HG03439 (cell line): ENCODE measurements around the gene CA12.

Experiments used
- ATAC-seq: cut with Tn5 transposase; IDR thresholded peaks from one replicate; pipeline ENCODE4 v1.9.1; 2021; ENCODE audit warnings: mild to moderate bottlenecking, moderate library complexity; ENCODE audit not compliant: unreplicated experiment

The CA12 gene

GRCh38 chr15:63379492-63380150 is 2.0 kb downstream of the CA12 start:
- ATAC-seq: no peak

GRCh38 chr15:63378946-63379345 is 2.7 kb downstream of the CA12 start:
- ATAC-seq: no peak

- no peak for ATAC-seq
Measured at GRCh38 chr15:63374686-63375520, 6.7 kb downstream of the CA12 start.

GRCh38 chr15:63373866-63374548 is 7.6 kb downstream of the CA12 start:
- no peak for ATAC-seq

GRCh38 chr15:63373330-63373729 is 8.3 kb downstream of the CA12 start:
- no peak for ATAC-seq

GRCh38 chr15:63372753-63373152 is 8.9 kb downstream of the CA12 start:
- no peak for ATAC-seq

GRCh38 chr15:63372018-63372705 is 9.5 kb downstream of the CA12 start:
- ATAC-seq: no peak

GRCh38 chr15:63371297-63371918 is 10.2 kb downstream of the CA12 start:
- ATAC-seq: no peak

- ATAC-seq: no peak
Measured at GRCh38 chr15:63370764-63371163, 10.9 kb downstream of the CA12 start.

GRCh38 chr15:63369781-63370180 is 11.9 kb downstream of the CA12 start:
- ATAC-seq: no peak

- ATAC-seq: no peak
Measured at GRCh38 chr15:63369296-63369695, 12.3 kb downstream of the CA12 start.

- no peak for ATAC-seq
Measured at GRCh38 chr15:63368503-63368902, 13.1 kb downstream of the CA12 start.

GRCh38 chr15:63367900-63368299 is 13.7 kb downstream of the CA12 start:
- no peak for ATAC-seq

GRCh38 chr15:63367390-63367789 is 14.3 kb downstream of the CA12 start:
- ATAC-seq: no peak

GRCh38 chr15:63366451-63366850 is 15.2 kb downstream of the CA12 start:
- no peak for ATAC-seq

- no peak for ATAC-seq
Measured at GRCh38 chr15:63365273-63365680, 16.4 kb downstream of the CA12 start.

- ATAC-seq: no peak
Measured at GRCh38 chr15:63364399-63365272, 17.0 kb downstream of the CA12 start.

- ATAC-seq: no peak
Measured at GRCh38 chr15:63363292-63363691, 18.4 kb downstream of the CA12 start.

- ATAC-seq: no peak
Measured at GRCh38 chr15:63362885-63363284, 18.8 kb downstream of the CA12 start.

GRCh38 chr15:63362196-63362595 is 19.4 kb downstream of the CA12 start:
- ATAC-seq: no peak
